ENCODE results near the gene IMMP2L.

GRCh38 chr7:111540199-111540815, 22.0 kb downstream of the IMMP2L start:
- TF ChIP-seq, protein P1, sequence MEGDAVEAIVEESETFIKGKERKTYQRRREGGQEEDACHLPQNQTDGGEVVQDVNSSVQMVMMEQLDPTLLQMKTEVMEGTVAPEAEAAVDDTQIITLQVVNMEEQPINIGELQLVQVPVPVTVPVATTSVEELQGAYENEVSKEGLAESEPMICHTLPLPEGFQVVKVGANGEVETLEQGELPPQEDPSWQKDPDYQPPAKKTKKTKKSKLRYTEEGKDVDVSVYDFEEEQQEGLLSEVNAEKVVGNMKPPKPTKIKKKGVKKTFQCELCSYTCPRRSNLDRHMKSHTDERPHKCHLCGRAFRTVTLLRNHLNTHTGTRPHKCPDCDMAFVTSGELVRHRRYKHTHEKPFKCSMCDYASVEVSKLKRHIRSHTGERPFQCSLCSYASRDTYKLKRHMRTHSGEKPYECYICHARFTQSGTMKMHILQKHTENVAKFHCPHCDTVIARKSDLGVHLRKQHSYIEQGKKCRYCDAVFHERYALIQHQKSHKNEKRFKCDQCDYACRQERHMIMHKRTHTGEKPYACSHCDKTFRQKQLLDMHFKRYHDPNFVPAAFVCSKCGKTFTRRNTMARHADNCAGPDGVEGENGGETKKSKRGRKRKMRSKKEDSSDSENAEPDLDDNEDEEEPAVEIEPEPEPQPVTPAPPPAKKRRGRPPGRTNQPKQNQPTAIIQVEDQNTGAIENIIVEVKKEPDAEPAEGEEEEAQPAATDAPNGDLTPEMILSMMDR (IDR thresholded peaks at IDR 0.05): no peak
- TF ChIP-seq POLR2A (IDR thresholded peaks at IDR 0.05): no peak

Measured in body of pancreas (tissue), 4 donors.